Measurements from ENCODE around the gene RBPJL. TPM values are rescaled to one million over a fixed set of nuclear protein-coding genes. Genes with fewer than 3 reads are reported as not detected.

The RBPJL gene
- total and polyA plus RNA-seq, 2 of the 13 experiments (the other 11 are each of a cell fraction or from before 2014, with no cell fraction given): not detected

GRCh38 chr20:45346291-45346718 lies 39.7 kb downstream of the RBPJL start (continued):
- TF ChIP-seq GMEB2 (CRISPR knock-in tag; IDR thresholded peaks at IDR 0.05; ENCODE audit: low read depth) (no peak), ZNF546 (CRISPR knock-in tag; conservative IDR thresholded peaks at IDR 0.05) (no peak), ARNT2 (CRISPR knock-in tag; IDR thresholded peaks at IDR 0.05; ENCODE audit: low read depth) (0 out of 2 replicates have a peak, but pooled peaks have one; percentile 12), FUBP1 (CRISPR knock-in tag; IDR thresholded peaks at IDR 0.05; ENCODE audit: borderline replicate concordance) (0 out of 2 replicates have a peak, but pooled peaks have one; percentile 39), NFAT5 (CRISPR knock-in tag; IDR thresholded peaks at IDR 0.05) (no peak), ZNF225 (CRISPR knock-in tag; IDR thresholded peaks at IDR 0.05) (0 out of 2 replicates have a peak, but pooled peaks have one; percentile 33), BCL3 (CRISPR knock-in tag; IDR thresholded peaks at IDR 0.05) (0 out of 2 replicates have a peak, but pooled peaks have one; percentile 63), DDIT3 (CRISPR knock-in tag; IDR thresholded peaks at IDR 0.05) (no peak), THAP8 (CRISPR knock-in tag; IDR thresholded peaks at IDR 0.05; ENCODE audit: borderline replicate concordance) (no peak), CBX2 (IDR thresholded peaks at IDR 0.05; ENCODE audit: low read depth, low read length) (no peak), CBX2 (CRISPR knock-in tag; IDR thresholded peaks at IDR 0.05; ENCODE audit: low read depth) (no peak), GATAD1 (CRISPR knock-in tag; IDR thresholded peaks at IDR 0.05) (no peak), ZBTB49 (CRISPR knock-in tag; IDR thresholded peaks at IDR 0.05; ENCODE audit: borderline replicate concordance) (no peak), MXD3 (CRISPR knock-in tag; IDR thresholded peaks at IDR 0.05) (no peak)

Measured in HepG2 (cell line).